Posterior vena cava (tissue), 2 donors: ENCODE data around the gene DAPK1. TPM values are rescaled to one million over a fixed set of nuclear protein-coding genes. Genes with fewer than 3 reads are reported as not detected.
"Not testable (repeated sequence)": the region's sequence is repeated elsewhere in the genome, so short reads cannot be mapped to it uniquely, and the experiment has no call there.

Experiments
- DNase-seq: peaks from one replicate; pipeline ENCODE4 v3.0.0-alpha.2; 2020; ENCODE audit warnings: low spot score
- intact Hi-C, 2 donors: fragments of 100-400 bp; cut with DNase I; formaldehyde crosslinking; loops; one replicate each; pipeline versions ENCODE4 v1.14.1 to v1.14.2; 2022 to 2023
- total RNA-seq, 2 donors: library from RNA; stranded (reverse); fragmentation: NEBNext Ultra II Directional; extraction: Animal tissue kit (Norgen Biotek cat#: 25700); gene quantifications; one replicate each; pipeline ENCODE4 v1.2.1, GENCODE V29; 2021
- donor health status: DM: yes; HTN: yes; CAD: no.
- donor health status: DM: yes; HTN: yes; CAD: no.

DAPK1 gene
- total RNA-seq, 2 donors from 2014 or later = 33.2 to 34.3 TPM

DNA sequence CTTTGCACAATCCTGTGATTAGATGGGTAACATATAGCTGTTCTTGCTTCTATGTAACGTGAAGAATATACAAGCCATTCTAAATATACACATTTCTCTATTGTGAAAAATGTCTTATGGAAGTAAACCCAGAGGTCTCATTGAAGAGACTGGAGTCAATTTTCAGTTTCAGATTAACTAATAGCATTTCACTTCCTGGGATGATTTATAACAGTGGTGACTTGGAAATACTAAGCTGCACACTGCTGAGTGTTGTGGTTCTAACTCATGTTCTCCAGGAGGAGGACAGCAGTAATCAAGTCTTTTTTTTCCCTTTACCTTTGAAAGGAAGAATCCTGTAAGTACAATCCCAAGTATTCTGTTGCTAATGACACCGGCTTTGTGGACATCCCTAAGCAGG lies 231.6 kb downstream of the DAPK1 start:
- DNase-seq = no peak
- intact Hi-C loops = loop anchor here in 1 of 2 donors (5.0 kb wide), 1 partner anchor 747 kb away; no protein-coding TSS in a partner anchor

DNA sequence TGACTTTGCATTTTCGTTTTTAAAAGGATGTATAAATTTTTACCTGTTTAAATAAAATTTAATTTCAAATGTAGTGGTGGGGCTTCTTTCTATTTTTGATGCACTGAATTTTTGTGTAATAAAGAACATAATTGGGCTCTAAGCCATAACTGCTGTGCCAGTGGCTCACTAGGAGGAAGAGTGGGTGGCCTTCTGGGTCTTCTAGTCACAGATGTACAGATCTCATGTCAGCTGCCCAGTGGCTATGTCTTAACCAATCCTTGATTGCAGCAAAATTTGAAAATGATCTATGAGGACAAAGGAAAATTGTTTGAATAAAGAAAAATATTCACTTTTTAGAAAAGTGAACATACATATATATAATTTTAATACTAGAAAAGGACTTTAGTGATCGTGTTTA lies 233.7 kb downstream of the DAPK1 start:
- DNase-seq = no peak

DNA sequence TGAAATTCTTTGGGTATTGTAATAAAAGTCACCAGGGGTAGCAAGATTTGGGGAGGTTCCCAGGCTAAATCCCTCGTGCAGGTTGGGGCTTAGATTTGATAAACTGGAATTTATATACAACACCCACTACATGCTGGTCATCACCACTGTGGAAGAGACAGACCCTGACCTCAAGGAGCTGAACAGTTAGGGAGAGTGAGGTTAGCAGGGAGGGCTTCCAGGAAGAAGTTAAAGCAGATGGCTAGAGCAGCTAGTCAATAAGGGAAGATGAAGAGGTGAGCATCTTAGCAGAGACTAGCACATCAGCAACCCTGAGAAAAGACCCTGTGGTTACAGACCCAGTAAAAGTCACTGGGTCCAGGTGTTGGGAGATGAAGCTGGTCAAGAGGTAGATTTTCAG lies 234.7 kb downstream of the DAPK1 start:
- no peak for DNase-seq
- intact Hi-C loops = no loop called here

More for the DNA sequence above, 233.7 kb downstream of the DAPK1 start:
- intact Hi-C loops = no loop called here

DNA sequence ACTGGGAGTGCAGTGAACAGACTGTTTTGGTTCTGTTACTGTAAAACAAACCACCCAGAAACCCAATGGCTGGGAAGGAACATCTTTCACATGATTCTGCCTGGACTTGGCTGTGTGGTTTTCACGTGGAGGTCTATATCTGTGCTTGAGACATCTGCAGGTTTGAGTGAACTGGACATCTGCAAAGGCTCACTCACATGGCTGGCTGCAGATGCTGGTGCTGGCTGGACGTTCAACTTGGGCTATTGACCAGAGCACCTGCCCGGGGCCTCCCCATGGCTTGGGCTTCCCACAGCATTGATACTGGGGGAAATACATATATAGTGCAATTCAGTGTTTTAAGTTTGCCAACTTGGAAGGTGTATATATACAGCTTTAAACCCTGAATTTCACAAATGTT lies 235.1 kb downstream of the DAPK1 start:
- intact Hi-C loops = no loop called here
- no peak for DNase-seq

DNA sequence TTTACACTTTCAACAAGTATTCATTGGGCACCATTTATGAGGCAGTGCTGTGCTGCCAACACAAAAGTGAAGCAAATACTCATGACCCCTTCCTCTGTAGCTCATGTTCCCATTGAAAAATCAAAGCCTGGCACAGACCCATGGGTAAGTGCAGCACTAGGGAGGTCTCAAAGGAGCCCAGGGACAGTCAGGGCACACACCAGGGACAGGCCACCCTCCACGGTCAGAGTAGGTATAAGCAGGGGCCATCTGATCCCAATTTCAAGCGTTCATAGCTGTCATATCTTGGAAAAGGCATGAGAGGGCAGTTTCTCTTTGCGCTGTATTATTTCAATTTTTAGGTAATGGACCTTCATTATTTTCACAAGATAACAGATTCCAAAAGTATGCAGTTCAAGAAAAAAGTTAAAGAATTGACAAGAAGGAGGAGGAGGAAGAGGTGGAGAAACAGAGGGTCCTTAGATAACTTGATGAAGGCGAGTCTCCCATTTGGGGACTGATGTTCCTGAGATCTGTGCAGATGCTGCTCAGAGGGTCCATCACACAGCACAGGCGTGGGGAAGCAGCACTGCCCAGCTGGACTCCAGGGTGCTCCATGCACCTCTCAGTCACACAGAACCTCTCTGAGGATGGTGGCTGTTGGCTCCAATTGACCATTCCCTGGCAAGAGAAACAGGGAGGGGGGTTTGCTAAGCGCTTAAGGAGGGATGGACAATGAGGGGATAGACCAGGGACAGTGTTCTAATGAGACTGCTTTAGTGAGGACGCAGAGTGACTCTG lies 235.8 kb downstream of the DAPK1 start:
- no peak for DNase-seq
- intact Hi-C loops = no loop called here

DNA sequence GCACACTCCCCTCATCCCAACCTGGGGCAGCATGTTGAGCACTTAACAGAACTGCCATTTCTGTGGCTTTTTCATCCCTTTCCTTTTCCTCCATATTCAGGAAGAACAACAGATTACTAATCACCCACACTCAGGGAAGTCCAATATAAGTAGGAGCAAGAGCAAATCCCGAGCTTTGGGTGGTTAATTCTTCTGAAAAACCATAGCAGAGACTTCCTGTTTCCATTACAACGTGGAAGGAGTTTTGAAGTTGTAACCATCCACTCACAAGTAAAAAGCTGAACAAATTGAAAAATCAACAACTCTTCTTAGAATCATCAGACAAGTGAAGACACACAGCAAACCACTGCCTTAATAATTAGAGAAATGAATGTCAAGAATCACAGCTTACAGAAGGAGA lies 236.4 kb downstream of the DAPK1 start:
- intact Hi-C loops = no loop called here
- DNase-seq = no peak

DNA sequence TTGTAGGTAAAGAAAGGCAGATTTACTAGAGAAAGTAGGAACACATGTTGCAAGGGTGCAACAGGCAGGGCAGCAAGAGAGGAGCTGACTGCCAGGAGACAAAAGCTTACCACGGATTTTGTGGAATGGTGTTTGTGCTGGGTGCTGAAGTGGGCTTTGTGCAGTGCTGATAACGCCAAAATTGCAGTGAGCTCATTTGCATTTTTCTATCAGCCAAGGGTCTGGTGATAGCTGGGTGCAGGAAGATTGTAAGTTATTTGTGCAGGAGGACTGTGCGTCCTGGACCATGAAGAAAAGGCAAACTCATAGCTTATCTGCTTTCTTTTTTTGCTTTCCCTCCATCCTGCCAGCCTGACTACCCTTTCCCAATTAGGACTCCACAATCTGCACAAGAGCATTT lies 241.9 kb downstream of the DAPK1 start:
- no peak for DNase-seq
- intact Hi-C loops = no loop called here

DNA sequence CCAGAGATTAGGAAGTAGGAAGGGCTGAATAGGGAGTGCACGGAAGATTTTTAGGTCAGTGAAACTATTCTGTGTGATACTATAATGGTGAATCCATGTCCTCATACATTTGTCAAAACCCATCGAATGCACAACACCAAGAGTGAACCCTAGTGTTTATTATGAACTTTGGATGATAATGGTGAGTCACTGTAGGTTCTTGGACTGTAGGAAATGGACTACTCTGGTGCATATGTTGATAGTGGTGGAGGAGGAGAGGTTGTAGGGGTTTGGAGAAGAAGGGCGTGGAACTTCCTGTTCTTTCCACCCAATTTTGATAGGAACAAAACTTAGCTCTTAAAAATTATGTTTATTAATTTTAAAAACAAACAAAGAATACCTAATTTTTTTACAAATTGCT lies 242.5 kb downstream of the DAPK1 start:
- intact Hi-C loops = no loop called here
- no peak for DNase-seq

DNA sequence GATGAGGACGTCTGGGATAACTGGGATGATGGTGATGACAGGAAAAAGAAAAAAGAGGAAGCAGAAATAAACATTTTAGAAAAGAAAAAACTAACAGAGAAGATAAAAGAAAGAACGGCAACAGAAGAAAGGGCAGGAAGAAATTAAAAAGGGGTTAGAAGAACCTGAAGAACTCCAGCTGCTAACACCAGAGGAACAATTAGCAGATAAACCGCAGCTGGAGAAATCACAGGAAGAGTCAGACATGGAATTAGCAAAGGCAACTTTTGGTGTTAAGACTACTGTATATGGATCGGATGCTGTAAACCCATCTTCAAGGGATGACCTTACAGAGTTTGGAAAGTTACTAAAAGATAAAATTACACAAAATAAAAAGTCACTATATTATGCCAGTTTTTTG lies 243.7 kb downstream of the DAPK1 start:
- no peak for DNase-seq
- intact Hi-C loops = no loop called here

DNA sequence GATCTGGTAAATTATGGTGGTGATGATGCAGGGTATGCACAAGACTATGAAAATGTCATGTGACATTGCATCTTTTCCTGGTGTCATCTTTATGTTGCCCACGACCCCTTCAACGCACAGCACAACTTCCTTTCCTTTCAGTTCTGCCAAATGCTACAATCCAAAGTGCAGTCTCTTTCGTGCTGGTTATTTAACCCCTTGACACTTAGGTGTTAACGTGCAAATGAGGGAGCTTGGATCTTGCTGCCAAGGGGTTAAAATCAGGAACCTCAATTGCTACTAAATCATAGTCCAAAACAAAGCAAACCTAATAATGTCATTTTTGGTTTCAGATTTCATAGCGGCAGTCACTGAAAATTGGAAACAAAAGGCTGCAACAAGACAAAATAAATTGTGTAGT lies 244.2 kb downstream of the DAPK1 start:
- intact Hi-C loops = no loop called here
- no peak for DNase-seq

DNA sequence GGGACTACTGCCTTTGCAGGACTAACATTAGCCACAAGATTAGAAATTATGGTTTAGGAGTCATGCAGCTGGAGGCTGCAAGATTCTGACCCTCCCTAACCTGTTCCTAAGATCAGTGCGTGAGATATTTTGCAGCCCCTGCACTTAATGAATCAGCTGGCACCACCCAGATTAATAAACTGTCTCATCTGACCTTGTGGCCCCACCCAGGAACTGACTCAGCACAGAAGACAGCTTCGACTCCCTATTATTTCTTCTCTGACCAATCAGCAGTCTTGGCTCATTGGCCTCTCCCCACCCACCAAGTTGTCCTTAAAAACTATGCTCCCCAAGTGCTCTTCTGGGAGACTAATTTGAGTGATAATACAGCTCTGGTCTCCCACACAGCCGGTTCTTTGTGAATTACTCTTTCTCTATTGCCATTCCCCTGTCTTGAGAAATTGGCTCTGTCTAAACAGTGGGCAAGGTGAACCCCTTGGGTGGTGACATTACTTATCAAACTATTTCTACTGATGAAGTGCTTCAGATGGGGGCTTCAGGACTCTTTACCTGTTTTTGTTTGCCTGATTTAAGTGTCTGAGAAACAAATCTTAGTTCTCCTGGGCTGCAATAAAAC lies 245.3 kb downstream of the DAPK1 start:
- intact Hi-C loops = no loop called here

DNA sequence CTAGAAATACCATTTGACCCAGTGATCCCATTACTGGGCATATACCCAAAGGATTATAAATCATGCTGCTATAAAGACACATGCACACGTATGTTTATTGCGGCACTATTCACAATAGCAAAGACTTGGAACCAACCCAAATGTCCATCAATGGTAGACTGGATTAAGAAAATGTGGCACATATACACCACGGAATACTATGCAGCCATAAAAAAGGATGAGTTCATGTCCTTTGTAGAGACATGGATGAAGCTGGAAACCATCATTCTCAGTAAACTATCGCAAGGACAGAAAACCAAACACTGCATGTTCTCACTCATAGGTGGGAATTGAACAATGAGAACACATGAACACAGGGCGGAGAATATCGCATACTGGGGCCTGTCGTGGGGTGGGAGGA lies 246.6 kb downstream of the DAPK1 start:
- DNase-seq, intact Hi-C loops: not testable (repeated sequence)

More for the DNA sequence above, 245.3 kb downstream of the DAPK1 start:
- no peak for DNase-seq

DNA sequence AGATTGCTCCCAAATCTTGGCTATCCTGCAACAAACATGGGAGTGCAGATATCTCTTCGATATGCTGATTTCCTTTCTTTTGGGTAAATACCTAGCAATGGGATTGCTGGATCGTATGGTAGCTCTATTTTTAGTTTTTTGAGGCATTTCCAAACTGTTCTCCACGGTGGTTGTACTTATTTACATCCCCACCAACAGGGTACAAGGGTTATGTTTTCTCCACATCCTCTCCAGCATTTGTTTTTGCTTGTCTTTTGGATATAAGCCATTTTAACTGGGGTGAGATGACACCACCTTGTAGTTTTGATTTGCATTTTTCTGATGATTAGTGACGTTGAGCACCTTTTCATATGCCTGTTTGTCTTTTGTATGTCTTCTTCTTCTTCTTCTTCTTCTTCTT lies 248.5 kb downstream of the DAPK1 start:
- intact Hi-C loops = no loop called here
- no peak for DNase-seq

DNA sequence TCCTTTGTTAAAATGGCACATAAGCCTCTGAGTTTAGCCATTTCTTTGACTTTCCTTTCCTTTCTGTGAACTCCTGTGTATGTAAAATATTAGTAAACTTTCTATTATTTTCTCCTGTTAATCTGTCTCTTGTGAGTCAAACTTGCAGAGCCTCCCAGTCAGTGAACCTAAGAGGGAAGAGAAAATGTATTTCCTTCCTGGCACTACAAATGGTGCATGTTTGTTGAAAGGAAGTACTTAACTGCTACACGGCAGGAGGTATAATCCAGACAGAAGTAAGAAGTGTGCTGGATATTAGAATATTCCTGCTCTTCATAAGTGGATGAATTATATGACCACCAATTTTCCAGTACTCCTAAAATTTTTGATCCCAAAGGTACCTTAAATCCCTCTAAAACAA lies 251.2 kb downstream of the DAPK1 start:
- no peak for DNase-seq
- intact Hi-C loops = no loop called here

DNA sequence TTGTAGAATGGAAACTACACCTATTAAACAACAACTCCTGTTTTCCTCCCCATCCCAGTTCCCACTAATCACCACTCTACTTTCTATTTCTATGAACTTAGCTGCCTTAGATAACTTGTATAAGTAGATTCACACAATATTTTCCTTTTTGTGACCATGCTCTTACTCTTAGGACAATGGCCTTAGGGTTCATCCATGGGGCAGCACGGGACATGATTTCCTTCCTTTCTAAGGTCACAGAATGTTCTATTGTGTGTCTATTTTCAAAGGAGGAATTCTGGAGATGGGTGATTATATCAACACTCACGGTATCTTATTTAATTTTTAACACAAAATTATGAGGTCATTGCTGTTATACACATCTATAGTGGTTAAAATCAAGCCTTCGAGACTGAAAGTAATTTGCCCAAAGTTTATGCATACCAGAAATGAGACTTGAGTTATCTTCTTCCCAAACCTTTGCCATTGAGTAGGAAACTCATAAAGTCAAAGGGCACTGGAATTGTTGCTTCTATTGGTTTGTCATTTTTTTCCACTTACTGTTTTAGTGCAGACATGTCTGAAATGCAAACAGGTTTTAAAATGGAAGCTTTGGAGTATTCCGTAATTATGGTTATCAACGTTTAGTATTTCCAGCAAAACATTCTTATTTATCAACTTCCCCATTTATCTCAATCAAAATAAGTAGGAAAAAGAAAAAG lies 251.8 kb downstream of the DAPK1 start:
- DNase-seq = no peak
- intact Hi-C loops = no loop called here

DNA sequence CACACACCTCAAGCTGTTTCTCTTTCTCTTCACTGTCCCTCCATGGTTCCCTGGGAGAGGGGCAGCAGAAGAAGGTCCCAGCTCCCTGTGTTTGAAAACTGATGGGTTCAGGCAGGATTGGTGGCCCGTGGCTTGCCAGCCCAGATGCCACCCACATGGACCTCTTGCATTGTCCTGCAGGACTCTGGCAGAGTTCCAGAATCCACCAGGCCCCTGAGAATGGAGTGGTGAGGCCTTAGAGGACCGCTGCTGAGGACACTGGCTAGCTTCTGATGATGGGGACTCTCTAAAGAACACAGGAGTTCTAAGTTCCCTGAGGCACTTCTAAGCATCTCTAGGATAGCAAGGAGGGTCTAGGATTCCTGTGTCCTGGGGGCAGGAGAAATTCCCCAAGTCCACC lies 253.1 kb downstream of the DAPK1 start:
- no peak for DNase-seq
- intact Hi-C loops = no loop called here

DNA sequence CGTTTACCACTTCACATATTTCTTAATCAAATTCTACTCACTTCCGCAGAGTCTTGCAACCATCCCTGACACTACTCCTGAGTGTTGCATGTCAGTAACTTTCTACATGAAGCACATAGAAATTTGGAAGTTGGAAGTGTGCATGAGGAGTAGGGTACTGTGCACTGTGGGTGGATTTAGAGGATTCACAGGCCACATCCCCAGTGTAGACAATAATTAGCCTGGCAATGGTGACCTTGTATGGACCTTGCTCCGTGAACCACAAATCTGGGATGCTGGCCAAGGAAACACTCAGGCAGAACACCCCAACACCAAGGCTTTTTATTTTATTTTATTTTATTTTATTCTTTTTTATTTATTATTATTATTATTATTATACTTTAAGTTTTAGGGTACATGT lies 253.8 kb downstream of the DAPK1 start:
- intact Hi-C loops = no loop called here
- DNase-seq = no peak

DNA sequence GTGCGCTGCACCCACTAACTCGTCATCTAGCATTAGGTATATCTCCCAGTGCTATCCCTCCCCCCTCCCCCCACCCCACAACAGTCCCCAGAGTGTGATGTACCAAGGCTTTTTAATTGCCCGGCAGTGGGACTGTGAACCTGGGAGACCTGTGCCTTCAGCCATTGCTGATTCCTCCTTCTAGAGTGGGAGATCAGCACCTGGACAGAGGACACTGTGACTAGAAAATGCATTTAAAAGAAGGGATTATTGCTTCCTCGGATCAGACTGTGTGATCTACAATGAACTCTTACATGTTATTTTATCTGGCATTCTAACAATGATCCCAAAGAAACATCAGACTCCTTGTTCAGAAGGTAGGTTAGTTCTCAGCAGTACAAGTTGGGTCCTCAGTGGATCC lies 254.2 kb downstream of the DAPK1 start:
- intact Hi-C loops = no loop called here
- DNase-seq = no peak

DNA sequence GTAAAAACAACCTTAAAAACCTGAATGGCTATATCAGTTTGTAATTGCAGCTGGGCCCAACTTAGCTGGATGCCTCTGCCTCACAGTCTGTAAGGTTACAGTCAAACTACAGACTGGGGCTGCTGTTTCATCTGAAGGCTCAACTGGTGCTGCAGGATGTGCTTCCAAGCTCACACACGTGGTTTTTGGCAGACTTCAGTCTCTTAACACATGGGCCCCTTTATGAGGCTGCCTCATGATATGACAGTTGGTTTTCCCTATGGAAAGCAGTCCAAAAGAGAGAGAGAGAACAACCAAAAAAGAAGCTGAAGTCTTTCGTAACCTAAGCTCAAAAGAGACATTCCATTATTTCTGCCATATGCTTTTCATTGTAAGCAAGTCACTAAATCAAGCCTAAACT lies 255.6 kb downstream of the DAPK1 start:
- intact Hi-C loops = no loop called here
- DNase-seq = no peak
